SH-SY5Y (cell line): Measurements from ENCODE around the gene BRD3OS.

Experiments used
- GATA2 ChIP-seq: IDR thresholded peaks from 2 replicates; pipeline ENCODE4 v1.6.1; 2011; ENCODE audit warnings: mild to moderate bottlenecking, low read depth, low read length
- GATA3 ChIP-seq: IDR thresholded peaks from 2 replicates; pipeline ENCODE4 v1.6.1; 2011; ENCODE audit warnings: low read depth, mild to moderate bottlenecking, low read length, moderate library complexity

DNA sequence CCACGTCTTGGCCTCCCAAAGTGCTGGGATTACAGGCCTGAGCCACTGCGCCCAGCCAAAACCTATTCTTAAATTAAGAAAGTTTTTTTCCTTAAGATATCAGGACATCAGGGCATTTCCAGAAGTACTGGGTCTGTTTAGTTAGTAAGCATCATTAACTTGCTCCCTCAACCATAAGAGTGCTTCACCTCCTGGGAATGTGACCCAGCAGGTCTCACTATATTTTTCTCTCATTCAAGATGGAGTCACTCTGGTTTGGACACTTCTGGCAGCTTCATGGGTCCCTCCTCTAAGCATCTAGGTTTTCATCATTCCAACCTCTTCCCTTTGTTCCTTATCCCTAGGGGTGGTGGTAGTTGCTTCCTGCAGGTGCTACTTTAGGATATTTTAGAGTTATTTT is 10.3 kb upstream of the BRD3OS start:
- TF ChIP-seq GATA3 (no peak), GATA2 (no peak)
